HepG2 (cell line): ENCODE results near the gene CMIP. TPM values are rescaled to one million over a fixed set of nuclear protein-coding genes. Genes with fewer than 3 reads are reported as not detected.
A peak's percentile ranks its signal among the peaks of the same experiment; 100 is the strongest.

Experiments used
- ATF3 ChIP-seq: sonication (generic); formaldehyde crosslinking; IDR thresholded peaks from 2 replicates; pipeline ENCODE4 v1.4.0; 2020; ENCODE audit warnings: missing genetic modification reagents
- CBX1 ChIP-seq: IDR thresholded peaks from one replicate; pipeline ENCODE4 v1.6.1; 2016; ENCODE audit warnings: antibody characterized with exemption, low read depth
- CEBPG ChIP-seq: IDR thresholded peaks from 2 replicates; pipeline ENCODE4 v1.6.1; 2016
- DMAP1 ChIP-seq: IDR thresholded peaks from 2 replicates; pipeline ENCODE4 v1.6.1; 2016
- ETV5 ChIP-seq: IDR thresholded peaks from 2 replicates; pipeline ENCODE4 v1.6.1; 2018; ENCODE audit warnings: missing biosample characterization, missing genetic modification reagents, inconsistent platforms, borderline replicate concordance
- FOXM1 ChIP-seq: sonication (generic); formaldehyde crosslinking; IDR thresholded peaks from 2 replicates; pipeline ENCODE4 v1.5.0; 2020; ENCODE audit warnings: missing genetic modification reagents
- LCORL ChIP-seq, 2 experiments: fragments of 450-650 bp in 1 of 2; sonication (generic) in 1 of 2; formaldehyde crosslinking in 1 of 2; IDR thresholded peaks; 2 replicates each; pipeline versions ENCODE4 v1.5.0 to v1.6.1; 2017 to 2020; ENCODE audit warnings: antibody characterized with exemption in 1 of 2, missing genetic modification reagents in 1 of 2
- PHB2 ChIP-seq: fragments of 450-650 bp; IDR thresholded peaks from 2 replicates; pipeline ENCODE4 v1.6.1; 2018; ENCODE audit not compliant: partially characterized antibody
- RAD51 ChIP-seq: fragments of 450-650 bp; IDR thresholded peaks from 2 replicates; pipeline ENCODE4 v1.6.1; 2016; ENCODE audit warnings: borderline replicate concordance
- RBFOX2 ChIP-seq: fragments of 200-400 bp; formaldehyde crosslinking; IDR thresholded peaks from 2 replicates; pipeline ENCODE4 v1.6.1; 2017; ENCODE audit warnings: low read depth, mild to moderate bottlenecking, low read length
- REPIN1 ChIP-seq: sonication (generic); formaldehyde crosslinking; IDR thresholded peaks from 2 replicates; pipeline ENCODE4 v1.8.0; 2022; ENCODE audit warnings: missing genetic modification reagents, low read depth, mild to moderate bottlenecking, borderline replicate concordance
- RFX1 ChIP-seq: fragments of 450-650 bp; IDR thresholded peaks from 2 replicates; pipeline ENCODE4 v1.6.1; 2017
- RORA ChIP-seq: sonication (generic); formaldehyde crosslinking; IDR thresholded peaks from 2 replicates; pipeline ENCODE4 v1.5.0; 2020; ENCODE audit warnings: mild to moderate bottlenecking, missing genetic modification reagents, moderate library complexity
- TCF7L2 ChIP-seq: IDR thresholded peaks from 2 replicates; pipeline ENCODE4 v1.6.1; 2011; ENCODE audit warnings: mild to moderate bottlenecking, low read depth, low read length, moderate library complexity
- TEAD2 ChIP-seq: sonication (generic); formaldehyde crosslinking; IDR thresholded peaks from 2 replicates; pipeline ENCODE4 v1.9.0; 2021; ENCODE audit warnings: missing genetic modification reagents
- THYN1 ChIP-seq: sonication (generic); formaldehyde crosslinking; IDR thresholded peaks from 2 replicates; pipeline ENCODE4 v1.8.1; 2023; ENCODE audit warnings: low read depth, mild to moderate bottlenecking, moderate library complexity, missing genetic modification reagents, borderline replicate concordance
- ZBTB20 ChIP-seq: sonication (generic); formaldehyde crosslinking; IDR thresholded peaks from 2 replicates; pipeline ENCODE4 v1.8.1; 2023; ENCODE audit warnings: missing genetic modification reagents, low read depth, mild to moderate bottlenecking, borderline replicate concordance
- ZFP1 ChIP-seq: IDR thresholded peaks from 2 replicates; pipeline ENCODE4 v1.6.1; 2016
- ZFY ChIP-seq: sonication (generic); formaldehyde crosslinking; IDR thresholded peaks from 2 replicates; pipeline ENCODE4 v1.4.0; 2020; ENCODE audit warnings: missing genetic modification reagents
- ZNF101 ChIP-seq: sonication (generic); formaldehyde crosslinking; IDR thresholded peaks from 2 replicates; pipeline ENCODE4 v1.4.0; 2020; ENCODE audit warnings: mild to moderate bottlenecking, low read depth, missing genetic modification reagents, borderline replicate concordance
- ZNF136 ChIP-seq: sonication (generic); formaldehyde crosslinking; IDR thresholded peaks from 2 replicates; pipeline ENCODE4 v1.8.1; 2022; ENCODE audit warnings: low read depth, mild to moderate bottlenecking, moderate library complexity, missing genetic modification reagents
- ZNF792 ChIP-seq: IDR thresholded peaks from 2 replicates; pipeline ENCODE4 v1.6.1; 2016
- polyA plus RNA-seq, 8 experiments: library from polyadenylated mRNA; depleted of rRNA in 3 of 8; stranded (reverse) in 7 of 8; unstranded in 1 of 8; fragments of >200 nt; fragmentation: Illumina TruSeq in 4 of 8; extraction: Trizol in 4 of 8; gene quantifications; 2 replicates each; pipeline versions ENCODE4 v1.2.1 to v1.2.3, GENCODE V29; 2011 to 2016; ENCODE audit warnings: low read depth in 4 of 8, missing spikeins in 1 of 8, mixed read lengths in 1 of 8; ENCODE audit not compliant: insufficient read depth in 1 of 8
- total RNA-seq, 5 experiments: library from RNA; depleted of rRNA; stranded (reverse); fragments of >200 nt; fragmentation: Illumina TruSeq; extraction: Trizol; gene quantifications; 2 replicates each; pipeline ENCODE4 v1.2.3, GENCODE V29; 2016; ENCODE audit warnings: low read depth in 1 of 5
- TF ChIP-seq, protein P1 (sequence below): sonication (generic); formaldehyde crosslinking; IDR thresholded peaks from 2 replicates; pipeline ENCODE4 v1.5.0; 2020; ENCODE audit warnings: missing genetic modification reagents, mild to moderate bottlenecking, borderline replicate concordance
- TF ChIP-seq, protein P2 (sequence below): sonication (generic); formaldehyde crosslinking; IDR thresholded peaks from 2 replicates; pipeline ENCODE4 v1.5.0; 2020; ENCODE audit warnings: mild to moderate bottlenecking, missing genetic modification reagents
- TF ChIP-seq, protein P3 (sequence below): sonication (generic); formaldehyde crosslinking; IDR thresholded peaks from 2 replicates; pipeline ENCODE4 v1.5.1; 2020; ENCODE audit warnings: missing genetic modification reagents, mild to moderate bottlenecking, borderline replicate concordance

Gene CMIP
- total and polyA plus RNA-seq, 2 of the 13 experiments (the other 11 are each of a cell fraction or from before 2014, with no cell fraction given): 10.9 to 18.1 TPM

DNA sequence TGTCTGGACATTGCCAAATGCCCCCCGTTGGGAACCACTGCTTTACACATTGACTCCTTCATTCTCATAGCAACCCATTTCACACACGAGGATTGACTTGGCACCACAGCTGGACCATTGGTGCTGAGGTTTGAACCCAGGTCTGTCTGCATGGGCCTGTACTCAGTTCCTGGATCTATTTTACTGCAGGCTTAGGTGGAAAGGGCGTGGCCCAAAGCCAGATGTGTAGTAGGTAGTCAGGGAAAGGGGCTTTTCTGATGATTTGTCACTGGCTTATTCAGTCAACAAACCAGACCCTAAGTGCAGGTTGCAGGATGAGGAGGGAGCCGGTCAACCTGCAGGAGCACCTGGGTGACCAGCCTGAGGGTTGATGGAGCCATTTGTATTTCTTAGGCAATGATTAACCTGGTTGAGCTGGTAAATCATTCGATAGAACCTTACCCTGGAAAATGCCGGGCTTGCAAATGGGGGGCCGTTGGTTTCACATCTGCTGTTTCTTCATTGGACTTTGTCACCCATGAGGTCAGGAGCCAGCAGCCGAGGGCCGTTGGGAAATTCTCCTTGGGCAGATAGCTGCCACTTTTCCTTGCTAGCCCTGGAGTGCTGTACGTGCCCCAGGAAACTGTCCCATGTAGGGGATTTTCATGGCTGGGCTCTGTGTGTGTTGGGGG is 104.4 kb downstream of the CMIP start (continued):
- no peak for TF ChIP-seq THYN1 (CRISPR knock-in tag)
- no peak for TF ChIP-seq CBX1
- TF ChIP-seq TCF7L2: no peak
- TF ChIP-seq ZNF136: 0 out of 2 replicates have a peak, but pooled peaks have one; percentile 25
- TF ChIP-seq, protein P1, sequence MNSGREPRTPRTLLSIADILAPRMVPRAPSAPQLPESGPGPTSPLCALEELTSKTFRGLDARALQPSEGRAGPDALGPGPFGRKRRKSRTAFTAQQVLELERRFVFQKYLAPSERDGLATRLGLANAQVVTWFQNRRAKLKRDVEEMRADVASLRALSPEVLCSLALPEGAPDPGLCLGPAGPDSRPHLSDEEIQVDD (CRISPR knock-in tag): no peak
- TF ChIP-seq, protein P2, sequence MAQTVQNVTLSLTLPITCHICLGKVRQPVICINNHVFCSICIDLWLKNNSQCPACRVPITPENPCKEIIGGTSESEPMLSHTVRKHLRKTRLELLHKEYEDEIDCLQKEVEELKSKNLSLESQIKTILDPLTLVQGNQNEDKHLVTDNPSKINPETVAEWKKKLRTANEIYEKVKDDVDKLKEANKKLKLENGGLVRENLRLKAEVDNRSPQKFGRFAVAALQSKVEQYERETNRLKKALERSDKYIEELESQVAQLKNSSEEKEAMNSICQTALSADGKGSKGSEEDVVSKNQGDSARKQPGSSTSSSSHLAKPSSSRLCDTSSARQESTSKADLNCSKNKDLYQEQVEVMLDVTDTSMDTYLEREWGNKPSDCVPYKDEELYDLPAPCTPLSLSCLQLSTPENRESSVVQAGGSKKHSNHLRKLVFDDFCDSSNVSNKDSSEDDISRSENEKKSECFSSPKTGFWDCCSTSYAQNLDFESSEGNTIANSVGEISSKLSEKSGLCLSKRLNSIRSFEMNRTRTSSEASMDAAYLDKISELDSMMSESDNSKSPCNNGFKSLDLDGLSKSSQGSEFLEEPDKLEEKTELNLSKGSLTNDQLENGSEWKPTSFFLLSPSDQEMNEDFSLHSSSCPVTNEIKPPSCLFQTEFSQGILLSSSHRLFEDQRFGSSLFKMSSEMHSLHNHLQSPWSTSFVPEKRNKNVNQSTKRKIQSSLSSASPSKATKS (CRISPR knock-in tag): no peak
- TF ChIP-seq, protein P3, sequence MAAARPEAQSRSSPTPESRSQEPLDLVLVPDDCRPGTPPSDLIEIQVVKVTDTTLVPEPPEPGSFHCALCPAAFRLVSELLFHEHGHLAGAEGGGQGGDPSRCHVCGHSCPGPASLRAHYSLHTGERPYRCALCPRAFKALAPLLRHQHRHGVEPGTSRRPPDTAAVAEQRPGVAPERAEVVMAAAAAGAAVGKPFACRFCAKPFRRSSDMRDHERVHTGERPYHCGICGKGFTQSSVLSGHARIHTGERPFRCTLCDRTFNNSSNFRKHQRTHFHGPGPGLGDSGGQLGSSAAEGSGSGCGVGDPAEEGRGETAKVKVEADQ: 0 out of 2 replicates have a peak, but pooled peaks have one; percentile 2
- TF ChIP-seq CEBPG: peak; percentile 79
- no peak for TF ChIP-seq FOXM1 (CRISPR knock-in tag)
- no peak for TF ChIP-seq ZNF101 (CRISPR knock-in tag)
- no peak for TF ChIP-seq PHB2
- peak; percentile 86; the same call in 1 of the 2 replicates for TF ChIP-seq DMAP1 (CRISPR knock-in tag)
- no peak; the same call in none of the 2 replicates for TF ChIP-seq ZFY (CRISPR knock-in tag)
- peak; percentile 8; the same call in 1 of the 2 replicates for TF ChIP-seq ATF3
- TF ChIP-seq ZFP1: 0 out of 2 replicates have a peak, but pooled peaks have one; percentile 47
- TF ChIP-seq TEAD2 (CRISPR knock-in tag): no peak
- no peak for TF ChIP-seq ZNF792
- peak; percentile 20; the same call in 1 of the 2 replicates for TF ChIP-seq RBFOX2
- TF ChIP-seq LCORL (IDR thresholded peaks at IDR 0.05): no peak
- peak; percentile 97 for TF ChIP-seq LCORL (CRISPR knock-in tag; IDR thresholded peaks at IDR 0.05)
- no peak for TF ChIP-seq RAD51
- peak; percentile 87 for TF ChIP-seq ZBTB20 (CRISPR knock-in tag)
- TF ChIP-seq RORA (CRISPR knock-in tag): no peak
- TF ChIP-seq REPIN1 (CRISPR knock-in tag): peak; percentile 56; the same call in 1 of the 2 replicates
- no peak for TF ChIP-seq RFX1
- TF ChIP-seq ETV5 (CRISPR knock-in tag): no peak
